ENCODE data around the gene NR4A3.
"Not testable (repeated sequence)": the region's sequence is repeated elsewhere in the genome, so short reads cannot be mapped to it uniquely, and the experiment has no call there.

NR4A3 gene

DNA sequence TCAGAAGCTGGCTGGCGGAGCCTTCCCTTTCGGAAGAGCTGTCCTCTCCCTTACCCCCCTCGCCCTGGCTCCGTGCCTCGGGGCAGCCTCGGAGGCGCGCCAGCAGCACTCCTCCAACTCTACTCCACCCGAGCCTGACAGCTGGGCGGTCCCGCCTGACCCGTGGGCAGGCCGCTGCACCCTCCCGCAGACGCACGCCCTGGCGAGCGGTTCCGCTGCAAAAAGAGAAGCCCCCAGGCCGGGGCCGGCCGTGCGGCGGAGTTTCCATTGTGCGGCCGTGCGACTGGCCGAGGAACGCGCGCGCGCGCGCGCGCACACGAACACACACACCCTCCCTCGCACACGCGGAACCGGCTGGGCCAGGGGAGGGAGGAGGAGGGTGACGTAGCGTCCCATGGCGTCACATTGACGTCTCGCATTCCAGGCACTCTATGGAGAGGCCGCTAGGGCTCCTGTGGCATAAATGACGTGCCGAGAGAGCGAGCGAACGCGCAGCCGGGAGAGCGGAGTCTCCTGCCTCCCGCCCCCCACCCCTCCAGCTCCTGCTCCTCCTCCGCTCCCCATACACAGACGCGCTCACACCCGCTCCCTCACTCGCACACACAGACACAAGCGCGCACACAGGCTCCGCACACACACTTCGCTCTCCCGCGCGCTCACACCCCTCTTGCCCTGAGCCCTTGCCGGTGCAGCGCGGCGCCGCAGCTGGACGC lies at the start of gene NR4A3:
Gene NR4A3, plus strand, starts transcription at position 490 of the 713 bp plus-strand sequence. CDS start 6,158 bp downstream, outside the sequence.
- DNase-seq, result peak; percentile 94

DNA sequence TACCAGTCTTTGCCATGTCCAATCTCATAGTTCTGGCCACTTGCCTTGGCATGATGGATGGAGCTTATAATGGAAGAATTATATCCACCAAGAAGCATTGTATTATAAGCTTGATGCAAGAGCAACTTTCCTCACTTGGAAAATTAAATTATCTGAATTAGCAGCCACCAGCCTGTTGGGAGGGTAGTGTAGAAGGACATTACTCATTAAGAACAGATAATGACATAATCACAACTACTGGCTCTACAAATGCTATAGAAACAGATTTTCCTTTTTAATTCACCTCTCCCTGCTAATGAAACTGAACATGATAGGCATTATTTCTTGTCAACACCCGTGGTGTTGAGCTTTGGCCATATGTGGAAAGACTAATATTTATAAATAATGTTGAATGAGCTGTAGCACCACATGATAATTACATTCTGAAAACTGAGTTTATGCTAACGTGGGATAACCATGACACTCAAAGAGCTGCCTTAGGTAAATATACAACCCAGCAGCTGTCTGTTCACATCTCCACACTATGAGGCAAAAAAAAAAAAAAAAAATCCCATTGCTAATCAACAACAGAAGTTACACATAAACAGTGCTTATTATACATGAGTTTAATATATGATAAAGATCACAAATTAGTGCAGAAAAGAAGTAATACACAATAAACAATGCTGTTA lies 48.1 kb upstream of the NR4A3 start:
- no peak for DNase-seq

DNA sequence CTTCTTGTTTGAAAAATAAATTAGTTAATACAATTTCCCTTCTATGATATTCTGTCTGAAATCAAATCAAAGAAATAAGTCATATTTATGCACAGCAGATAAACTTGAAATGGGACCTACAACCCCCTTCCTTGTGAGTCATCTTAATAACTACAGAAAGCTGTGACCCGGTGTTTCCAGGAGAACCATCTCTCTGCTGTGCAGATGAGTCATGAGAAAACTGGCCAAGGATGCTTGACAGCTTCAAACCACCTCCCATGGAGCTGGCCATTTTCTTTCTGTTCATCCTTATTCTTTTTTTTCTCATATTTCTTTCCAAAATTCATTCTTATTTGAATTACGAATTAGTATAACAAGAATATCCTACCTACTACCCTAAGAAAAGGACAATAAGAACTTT lies 43.4 kb upstream of the NR4A3 start:
- DNase-seq, result no peak

DNA sequence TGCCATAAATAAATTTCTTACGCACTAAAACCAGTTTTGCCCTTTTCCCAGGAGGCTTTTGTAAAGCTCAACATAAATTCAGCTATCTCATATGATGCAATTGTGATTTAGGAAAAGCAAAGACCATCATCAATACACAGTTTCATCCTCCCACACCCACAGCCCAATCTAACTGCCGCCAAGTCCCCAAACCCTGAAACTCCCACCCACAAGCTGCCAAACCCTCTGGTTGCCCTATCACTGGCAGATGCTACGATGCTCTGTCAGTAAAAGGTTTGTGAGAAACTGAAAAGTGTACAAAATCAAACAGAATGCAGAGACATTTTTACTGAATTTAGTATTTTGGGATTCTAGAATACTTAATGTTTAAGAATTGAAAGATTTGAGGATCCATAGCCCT lies 42.8 kb upstream of the NR4A3 start:
- no peak for DNase-seq

DNA sequence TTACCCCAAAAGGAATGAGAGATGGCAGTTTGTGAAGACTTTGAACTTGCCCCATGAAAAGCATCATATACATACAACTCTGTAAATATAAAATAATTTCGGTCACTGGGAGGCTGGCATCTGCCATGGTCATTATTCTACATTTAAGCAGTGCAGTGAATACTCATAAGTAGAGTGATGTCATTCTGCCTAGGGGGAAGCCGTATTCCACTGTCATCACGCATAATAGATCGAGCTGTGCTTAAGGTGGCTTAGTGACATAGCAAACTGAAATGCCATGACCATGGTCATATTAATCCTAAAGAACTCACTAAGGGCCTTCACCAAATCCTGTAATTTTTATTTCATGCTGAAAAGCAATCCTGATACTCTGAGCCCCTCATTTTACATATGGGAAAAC lies 42.4 kb upstream of the NR4A3 start:
- DNase-seq, result no peak

DNA sequence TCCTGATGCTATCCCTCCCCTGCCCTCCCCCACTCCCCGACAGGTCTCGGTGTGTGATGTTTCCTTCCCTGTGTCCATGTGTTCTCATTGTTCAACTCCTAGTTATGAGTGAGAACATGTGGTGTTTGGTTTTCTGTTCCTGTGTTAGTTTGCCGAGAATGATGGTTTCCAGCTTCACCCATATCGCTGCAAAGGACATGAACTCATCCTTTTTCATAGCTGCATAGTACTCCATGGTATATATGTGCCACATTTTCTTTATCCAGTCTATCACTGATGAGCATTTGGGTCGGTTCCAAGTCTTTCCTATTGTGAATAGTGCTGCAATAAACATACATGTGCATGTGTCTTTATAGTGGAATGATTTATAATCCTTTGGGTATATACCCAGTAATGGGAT lies 39.3 kb upstream of the NR4A3 start:
- DNase-seq, result not testable (repeated sequence)

DNA sequence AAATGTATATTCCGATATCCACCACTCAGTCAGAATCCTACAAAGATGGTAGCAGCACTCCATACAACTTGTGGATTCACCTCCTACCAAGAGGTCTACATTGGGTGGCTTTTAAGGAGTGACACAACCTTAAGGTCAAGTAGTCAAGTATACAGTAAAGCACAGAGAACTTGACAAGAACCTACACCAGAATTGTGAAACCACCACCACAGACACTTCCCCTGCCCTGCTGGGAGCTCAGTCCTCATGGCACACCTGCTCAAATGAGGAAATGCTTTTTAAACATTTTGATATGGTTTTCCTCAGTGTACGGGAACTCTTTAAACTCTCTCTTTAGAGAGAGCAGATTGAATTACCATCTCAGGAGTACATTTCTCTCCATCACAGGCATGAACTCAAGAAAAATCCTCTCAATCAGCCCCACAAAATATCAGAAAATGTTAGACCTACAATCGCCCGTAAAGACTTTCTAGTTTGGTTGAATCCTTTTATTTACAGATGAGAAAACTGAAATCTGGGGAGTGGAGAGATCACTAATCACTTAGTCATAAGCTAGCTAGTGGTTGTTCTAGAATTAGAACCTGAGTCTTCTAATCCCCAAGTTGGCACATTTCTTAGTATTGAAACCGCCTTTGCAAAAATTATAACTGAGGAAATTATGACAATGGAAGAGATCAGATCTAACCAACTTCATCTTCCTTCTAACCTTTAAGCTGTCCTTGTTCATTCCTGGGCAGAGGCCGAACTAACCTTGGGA lies 38.5 kb upstream of the NR4A3 start:
- no peak for DNase-seq

DNA sequence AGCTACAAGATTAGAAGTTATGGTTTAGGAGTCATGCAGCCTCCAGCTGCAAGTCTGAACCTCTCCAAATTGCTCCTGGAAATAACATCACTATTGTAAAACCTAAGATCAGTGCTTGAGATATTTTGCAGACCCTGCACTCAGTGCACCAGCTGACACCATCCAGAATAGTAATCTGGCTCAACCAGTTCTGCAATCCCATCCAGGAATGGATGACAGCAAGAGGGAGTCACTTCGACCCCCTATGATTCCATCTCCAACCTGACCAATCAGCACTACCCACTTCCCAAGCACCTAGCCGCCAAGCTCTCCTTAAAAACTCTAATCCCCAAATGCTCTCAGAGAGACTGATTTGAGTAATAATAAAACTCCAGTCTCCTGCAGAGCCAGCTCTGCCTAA lies 37.9 kb upstream of the NR4A3 start:
- DNase-seq, result no peak

DNA sequence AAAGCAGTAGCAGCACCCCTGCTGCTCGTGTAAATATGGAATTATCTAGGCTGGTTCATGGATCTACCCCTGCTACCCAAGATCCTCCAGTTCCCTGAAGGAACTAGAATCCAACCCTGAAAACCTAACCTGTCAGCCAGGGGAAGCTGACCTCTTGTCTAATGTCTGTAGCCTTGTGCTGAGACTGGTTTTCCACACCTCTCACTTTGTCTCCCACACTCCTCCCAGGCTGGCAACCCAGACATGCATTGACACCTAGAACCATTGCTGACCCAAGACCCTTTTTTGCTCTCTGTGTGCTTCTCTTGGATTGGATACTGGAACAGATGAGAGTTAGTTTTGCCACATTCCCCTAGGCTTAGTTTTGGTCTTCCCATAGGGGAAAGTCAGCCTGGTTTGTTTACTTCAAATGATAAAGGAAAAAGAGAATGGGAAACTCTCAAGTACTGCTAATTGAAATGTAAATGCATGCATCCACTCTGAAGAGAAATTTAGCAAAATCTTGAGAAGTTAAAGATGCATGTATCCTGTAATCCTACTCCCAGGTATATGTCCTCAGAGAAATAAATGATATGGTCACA lies 36.6 kb upstream of the NR4A3 start:
- DNase-seq, result no peak

DNA sequence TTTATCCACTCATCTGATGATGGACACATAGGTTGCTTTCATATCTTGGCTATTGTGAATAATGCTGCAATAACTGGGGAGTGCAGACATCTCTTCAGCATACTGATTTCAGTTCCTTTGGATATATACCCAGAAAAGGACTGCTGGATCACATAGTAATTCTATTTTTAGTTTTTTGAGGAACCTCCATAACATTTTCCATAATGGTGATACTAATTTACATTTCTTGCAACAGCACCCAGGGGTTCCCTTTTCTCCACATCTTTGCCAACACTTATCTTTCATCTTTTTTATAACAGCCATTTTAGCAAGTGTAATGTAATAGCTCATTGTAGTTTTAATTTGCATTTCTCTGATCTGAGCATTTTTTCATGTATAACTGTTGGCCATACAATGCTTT lies 34.1 kb upstream of the NR4A3 start:
- DNase-seq, result no peak

DNA sequence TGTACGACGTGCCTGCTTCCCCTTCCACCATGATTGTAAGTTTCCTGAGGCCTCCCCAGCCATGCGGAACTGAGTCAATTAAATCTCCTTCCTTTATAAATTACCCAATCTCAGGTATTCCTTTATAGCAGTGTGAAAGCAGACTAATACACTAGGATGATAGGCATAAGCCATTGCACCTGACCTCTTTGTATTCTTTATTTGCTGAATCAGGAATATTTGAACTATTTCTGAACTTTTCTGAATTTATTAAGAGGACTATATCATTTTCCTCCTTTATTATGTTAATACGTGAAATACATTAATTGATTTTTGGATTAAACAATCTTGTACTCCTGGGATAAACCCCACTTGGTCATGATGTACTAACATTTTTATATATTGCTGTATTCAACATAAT lies 28.2 kb upstream of the NR4A3 start:
- no peak for DNase-seq

DNA sequence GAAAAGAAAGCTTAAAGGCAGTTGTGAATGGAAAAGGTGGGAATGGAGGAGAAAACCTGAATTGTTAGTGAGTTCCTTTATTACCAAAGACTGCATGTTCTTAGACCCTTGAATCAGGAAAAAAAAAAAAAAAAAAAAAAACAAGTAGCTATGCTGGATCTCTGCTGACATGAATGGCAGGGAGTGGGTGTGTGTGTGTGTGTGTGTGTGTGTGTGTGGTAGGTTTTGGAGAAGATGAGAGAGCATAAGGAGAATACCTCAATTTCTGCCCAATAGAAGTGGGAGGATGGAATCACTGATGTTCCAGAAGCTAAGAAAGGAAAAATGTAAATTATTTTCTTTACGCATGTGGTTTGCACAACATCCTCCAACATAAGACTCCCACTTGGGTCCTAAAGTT lies 25.5 kb upstream of the NR4A3 start:
- no peak for DNase-seq

DNA sequence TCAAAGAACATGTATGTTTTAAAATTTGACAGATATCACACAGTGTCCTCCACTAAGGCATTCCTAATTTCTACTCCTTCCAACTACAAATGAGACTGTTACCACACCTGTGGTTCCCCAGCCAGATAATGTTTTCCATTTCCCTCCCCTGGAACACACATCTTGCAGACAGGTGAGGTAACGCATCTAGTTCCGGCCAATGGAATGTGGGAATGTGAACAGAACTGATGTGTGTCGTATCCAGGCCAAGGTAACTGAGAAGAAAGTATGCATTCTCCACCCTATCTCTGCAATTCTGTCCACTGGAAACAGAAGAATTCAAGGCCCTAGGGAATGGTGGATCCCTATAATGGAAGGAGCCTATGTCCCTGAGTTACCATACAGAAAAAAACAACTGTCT lies 19.9 kb upstream of the NR4A3 start:
- no peak for DNase-seq

DNA sequence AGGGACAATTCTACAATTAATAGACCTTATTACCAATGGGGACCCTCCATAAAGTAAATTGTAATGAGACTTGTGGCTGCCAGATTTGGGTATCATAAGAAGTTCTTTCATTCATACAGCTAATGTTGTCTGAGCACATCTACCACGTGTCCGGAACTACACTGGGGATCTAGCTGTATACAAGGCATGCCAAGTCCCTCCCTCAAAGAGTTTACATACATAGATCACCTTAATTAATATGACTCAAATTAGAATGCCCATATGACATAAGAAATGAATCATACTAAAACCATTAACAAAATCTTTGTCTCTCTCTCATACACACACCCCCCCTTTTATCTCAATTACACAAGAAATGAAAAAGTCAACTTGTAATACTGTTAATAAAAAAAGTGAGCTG lies 18.0 kb upstream of the NR4A3 start:
- no peak for DNase-seq

DNA sequence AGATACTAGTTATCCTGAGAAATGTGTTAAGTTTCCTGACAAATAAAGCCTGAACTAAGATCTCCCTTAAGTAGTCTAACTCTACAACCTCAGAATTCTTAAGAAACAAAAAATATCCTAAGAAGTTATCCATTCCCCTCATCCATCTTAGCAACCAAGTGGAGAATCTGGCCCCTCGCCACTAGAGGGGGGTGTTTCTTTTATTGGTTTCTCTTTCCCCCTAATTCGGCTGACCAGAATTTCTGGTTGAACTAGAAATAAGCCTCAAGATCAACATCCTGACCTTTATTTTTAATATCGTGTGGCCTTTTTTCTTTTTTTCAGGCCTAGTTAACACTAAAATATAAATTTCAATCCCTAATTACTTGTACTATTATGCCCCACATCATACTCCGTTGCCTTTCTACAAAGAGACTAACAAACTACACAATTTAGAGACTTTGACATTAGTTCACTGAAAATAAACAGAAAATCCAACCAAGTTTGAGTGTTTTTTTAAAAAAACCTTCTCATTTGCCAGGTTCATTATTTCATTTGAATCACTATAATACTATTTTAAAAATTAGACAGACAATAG lies 14.3 kb upstream of the NR4A3 start:
- peak; percentile 63 for DNase-seq

DNA sequence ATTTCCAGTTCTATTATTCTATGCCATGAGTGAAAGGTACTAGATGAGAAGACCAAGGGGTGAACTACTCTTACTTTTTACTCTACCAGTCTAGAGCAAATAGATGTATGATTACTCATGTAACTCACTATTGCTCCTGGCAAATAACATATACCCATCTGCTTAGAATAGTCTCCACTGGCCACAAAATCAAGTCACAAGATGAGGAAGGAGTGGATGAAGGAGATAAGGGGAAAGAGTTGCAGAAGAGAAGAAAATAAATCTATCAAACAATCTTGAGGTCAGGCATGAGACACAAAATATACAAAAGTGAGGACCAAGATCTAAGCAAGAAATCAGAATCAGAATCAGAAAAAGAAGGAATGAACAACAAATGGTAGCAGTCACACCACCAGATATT lies 13.7 kb upstream of the NR4A3 start:
- no peak for DNase-seq

DNA sequence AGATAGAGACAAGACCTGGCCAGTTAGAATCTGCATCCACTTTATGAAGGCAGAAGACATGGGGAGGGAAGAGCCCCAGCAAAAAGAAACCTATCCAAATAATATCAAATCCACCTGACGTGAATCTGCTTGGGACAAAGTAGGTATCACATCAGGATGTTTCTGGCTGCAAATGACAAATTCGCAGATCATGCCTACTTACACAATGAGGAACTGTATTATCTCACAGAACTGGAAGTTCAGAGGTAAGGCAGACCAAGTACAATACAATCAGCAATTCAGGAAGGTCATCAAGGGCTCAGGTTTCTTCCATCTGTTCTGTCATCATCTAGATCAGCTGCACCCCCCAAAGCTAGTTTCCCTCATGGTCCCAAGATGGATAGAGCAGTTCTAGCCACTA lies 13.2 kb upstream of the NR4A3 start:
- no peak for DNase-seq

DNA sequence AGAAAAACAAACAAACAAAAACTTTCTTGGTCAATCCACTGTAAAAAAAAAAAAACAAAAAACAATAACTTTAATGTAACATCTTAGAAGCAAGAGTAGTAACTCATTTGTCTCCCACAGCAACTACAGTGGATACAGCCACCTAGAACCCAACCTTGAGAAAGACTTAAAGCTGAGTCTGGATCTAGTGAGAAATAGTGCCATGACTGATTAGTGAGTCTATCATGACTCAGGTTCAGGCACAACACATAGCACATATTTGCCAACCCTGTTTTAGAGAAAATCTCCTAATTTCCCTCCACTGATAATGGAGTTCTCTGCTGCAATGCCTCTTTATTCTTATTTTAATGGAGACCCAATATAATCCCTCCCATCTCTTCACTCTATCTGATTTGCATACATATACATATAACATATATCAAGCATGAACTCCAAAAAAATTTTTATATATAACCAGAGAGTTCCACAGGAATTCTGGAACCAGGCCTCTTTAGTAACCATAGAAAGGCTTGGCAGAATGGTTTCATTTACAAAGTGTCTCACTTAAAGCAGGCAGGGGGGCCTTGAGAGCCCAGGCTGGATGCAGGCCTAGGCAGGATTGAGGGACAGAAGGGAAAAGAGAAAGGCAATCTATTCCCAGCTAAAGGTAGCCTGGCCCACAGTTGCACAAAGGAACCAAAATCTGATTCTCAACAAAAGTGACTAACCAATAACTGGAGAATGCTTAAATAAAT lies 11.9 kb upstream of the NR4A3 start:
- no peak for DNase-seq

DNA sequence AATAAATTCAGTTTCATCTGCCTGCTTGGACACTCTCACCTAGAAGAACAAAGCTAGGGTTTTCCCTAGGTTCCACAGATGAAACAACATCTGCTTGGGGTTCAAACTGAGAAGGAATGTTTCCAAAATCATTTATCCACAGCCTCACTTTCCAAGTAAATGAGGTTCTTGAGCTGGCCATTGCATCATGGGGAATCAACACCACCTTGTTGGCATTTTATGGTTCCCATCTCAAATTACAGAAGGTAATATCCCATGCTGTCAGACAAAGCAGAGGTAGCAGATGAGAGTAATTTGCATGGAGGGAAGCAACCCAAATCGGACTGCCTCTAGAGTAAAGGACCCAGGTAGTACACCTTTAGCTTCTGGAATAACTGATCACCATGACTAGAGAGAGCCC lies 10.5 kb upstream of the NR4A3 start:
- DNase-seq, result no peak

DNA sequence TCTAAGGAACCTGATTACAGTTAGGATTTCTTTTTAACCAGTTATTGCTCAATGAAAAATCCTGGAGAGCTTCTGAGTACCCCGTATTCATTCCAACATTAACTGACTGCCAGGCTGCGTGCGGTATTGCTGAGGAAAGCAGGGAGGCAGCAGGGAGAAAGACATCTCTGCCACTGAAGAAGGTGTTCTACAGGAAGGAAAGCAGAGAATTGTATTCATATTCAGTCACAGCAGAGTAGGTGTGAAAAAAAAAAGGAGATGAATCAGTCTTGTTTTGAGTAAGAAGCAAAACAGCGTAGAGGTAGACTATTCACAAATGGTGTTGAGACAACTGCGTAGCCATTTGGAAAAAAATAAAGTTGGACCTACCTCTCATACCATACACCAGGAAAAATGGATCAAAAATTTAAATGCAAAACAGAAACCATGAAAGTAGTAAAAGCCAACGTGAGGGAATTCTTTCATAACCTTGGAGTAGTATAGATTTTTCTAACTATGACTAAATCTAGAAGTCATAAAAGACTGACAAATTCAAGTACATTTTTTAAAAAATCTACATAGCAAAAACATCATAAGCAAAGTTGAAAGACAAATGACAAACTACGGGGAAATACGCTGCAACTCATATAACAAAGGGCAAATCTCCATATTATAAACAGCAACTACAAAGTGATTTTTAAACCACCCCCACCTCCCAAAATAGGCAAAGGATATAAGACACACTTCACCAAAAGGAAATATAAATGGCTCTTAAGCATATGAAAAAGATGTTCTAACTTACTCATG lies 9.9 kb upstream of the NR4A3 start:
- no peak for DNase-seq

DNA sequence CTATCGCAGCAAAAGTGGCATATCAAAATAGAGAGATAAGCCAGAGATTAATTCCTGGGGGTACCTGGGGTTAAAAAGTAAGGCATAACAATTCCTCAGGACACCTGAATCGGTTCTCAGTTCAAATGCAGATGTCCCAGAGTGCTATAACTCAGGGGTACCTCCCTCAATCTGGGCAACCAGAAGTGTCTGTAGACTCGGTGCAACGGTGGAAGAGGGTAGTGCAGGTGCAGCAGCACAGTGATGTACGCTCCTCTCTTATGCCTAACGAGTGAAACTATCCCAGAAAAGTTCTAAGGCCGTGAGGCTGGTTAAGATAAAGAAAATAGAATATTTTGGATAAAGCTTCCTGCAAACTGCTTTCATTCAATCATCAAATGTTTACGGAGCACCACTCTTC lies 7.9 kb upstream of the NR4A3 start:
- DNase-seq, result no peak

DNA sequence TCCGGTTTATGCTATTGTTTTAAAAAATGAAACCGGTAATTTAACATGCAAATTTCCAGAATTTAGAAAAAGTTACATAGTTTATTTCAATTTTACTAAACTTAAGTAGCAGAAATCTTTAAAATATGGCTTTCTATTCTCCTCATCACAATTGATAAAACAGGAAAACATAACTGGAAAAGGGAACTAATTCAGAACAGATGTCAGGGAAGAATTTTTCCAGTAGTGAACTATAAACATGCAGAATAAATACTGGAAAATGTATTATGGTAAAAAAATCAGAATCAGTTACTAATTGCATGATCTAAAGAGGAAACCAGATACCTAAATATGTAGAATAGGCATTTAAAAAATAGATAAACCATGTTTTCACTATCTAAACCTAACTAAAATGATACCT lies 7.3 kb upstream of the NR4A3 start:
- no peak for DNase-seq
